M059J (cell line): ENCODE measurements around the gene GINS2. TPM values are rescaled to one million over a fixed set of nuclear protein-coding genes. Genes with fewer than 3 reads are reported as not detected.

ENCODE experiments used
- DNase-seq: peaks from one replicate; pipeline ENCODE4 v3.0.0-alpha.2; 2012; ENCODE audit warnings: low read depth
- total RNA-seq: library from RNA; depleted of rRNA; stranded (reverse); fragments of >200 nt; shearing (Covaris generic); gene quantifications from 2 replicates; pipeline ENCODE4 v1.2.3, GENCODE V29; 2014

The GINS2 gene
- total RNA-seq, 1 experiment from 2014 or later, result 27.0 TPM

DNA sequence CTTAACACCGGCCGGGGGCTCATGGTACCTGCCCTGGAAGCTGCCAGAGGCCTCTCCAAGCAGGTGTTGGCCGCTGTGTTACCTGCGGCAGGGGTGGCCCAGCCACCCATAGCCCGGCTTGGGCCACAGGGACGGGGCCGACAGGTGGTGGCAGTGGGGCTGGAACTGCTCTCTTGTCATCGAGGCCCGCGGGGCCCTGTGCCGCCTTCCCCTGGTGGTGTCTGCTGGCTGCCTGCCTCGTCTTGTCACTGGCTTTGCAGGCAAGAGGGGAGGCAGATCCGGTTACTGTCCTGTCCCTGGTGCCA, 48.5 kb downstream of the GINS2 start:
- DNase-seq, result no peak

- no peak for DNase-seq
Observed at GRCh38 chr16:85639529-85640253, 49.1 kb downstream of the GINS2 start.

GRCh38 chr16:85638695-85639409, 49.9 kb downstream of the GINS2 start:
- DNase-seq, result no peak

DNA sequence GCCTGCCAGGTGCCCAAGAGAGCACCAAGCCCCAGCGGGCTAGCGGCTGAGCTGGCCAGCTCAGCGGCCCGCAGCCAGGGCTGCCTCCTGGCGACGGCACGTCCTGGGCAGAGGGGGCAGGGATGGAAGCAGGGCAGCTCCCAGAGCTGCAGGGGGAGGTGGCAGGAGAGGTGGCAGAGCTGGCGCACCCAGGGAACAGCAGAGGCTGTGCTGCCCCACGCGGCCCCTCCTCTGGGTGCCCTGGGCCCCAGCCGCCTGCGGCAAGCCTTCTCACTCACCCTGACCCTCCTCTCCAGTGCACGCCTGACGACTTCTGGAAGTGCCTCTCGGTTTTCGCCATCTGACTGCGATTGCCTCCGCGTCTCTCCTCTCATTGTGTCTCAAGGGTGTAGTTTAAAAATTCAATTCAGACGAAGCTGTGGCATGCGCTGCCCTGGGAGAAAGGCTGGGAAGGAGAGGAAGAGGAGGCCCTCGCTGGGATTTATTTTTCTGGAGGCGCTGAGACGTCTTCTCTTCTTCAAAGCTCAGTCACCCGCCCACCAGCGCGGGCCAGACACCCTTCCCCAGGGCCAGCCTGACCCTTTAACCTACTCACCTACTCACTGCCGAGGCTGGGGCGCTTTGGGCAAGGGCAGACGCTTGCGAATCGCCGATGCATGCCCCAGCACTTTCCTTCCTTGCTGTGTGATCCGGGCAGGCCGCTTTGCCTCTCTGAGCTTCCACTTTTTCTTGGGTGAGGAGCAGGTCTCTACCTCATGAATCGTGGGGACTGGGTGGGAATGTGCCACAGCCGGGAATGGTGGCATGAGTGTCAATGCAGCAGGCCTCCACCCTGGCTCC, 50.7 kb downstream of the GINS2 start:
- no peak for DNase-seq

- DNase-seq, result no peak
Observed at GRCh38 chr16:85637061-85637807, 51.5 kb downstream of the GINS2 start.

- no peak for DNase-seq
Observed at GRCh38 chr16:85636234-85636812, 52.4 kb downstream of the GINS2 start.

DNA sequence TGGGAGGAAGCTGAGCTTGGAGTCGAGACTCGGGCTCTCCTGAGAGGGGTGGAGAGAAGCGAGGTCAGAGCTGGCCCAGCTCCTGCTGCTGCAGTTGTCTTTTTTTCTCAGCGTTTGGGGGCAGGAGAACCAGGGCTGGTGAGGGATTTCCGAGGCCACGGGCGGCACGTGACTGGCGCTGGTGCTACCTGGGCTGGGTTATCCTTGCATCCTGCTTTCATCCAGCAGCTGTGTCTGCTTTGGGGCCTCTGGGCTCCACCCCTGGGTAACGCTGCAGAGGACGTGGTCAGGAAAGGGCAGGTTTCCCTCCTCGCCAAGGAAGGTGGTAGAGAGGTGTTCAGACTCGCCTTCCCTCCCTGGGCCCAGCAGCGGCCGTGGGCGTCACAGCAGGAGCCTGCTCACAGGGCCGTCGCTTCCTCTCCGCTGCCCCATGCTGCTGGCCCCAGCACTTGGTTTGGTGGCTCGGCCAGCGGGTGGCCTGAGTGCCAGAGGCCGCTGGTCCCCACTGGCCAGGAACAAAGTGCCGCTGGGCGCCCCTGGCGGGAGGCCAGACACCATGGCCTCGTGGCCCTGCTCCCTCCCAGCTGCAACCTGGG, 53.1 kb downstream of the GINS2 start:
- DNase-seq, result no peak

DNA sequence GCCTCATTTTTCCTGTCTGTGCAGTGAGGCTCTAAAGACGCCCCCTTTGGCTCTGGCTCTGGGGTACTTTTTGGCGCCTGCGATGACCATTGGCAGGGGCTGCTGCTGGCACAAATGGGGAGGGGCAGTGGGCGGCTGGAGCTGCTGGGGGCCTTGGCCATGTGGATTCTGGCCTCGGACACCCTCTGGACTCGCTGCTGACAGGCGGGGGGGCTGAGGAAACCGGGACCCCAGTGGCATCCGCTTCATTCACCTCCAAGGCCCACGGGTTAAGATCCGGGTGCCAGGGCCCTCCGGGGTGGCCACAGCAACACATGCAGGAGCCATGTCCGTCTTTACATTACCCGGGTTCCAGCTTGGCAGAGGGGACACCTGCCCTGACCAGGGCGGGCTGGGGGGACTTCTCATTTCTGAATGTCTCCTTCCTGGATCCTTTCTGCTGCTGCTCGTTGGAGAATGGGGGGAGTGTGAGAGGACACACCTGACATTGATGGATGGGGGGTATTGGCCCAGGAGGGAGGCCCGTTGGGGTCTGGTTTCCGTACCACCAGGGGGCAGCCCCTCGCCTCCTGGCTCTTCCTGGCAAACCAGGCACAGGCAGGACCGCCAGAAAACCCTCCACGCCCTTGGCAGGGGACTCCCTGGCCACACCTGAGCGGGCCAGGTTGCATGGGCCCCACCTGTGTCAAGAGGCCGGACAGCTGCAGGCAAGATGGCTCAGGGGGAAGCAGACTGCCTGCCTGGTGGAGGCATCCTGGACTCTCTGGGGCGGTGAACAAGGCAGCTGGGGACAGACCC, 53.8 kb downstream of the GINS2 start:
- DNase-seq, result no peak

- no peak for DNase-seq
Observed at GRCh38 chr16:85633888-85634287, 54.9 kb downstream of the GINS2 start.

GRCh38 chr16:85633438-85633743, 55.4 kb downstream of the GINS2 start:
- no peak for DNase-seq

- DNase-seq, result no peak
Observed at GRCh38 chr16:85632709-85633437, 55.9 kb downstream of the GINS2 start.

GRCh38 chr16:85631802-85632393, 56.9 kb downstream of the GINS2 start:
- no peak for DNase-seq

GRCh38 chr16:85631230-85631629, 57.5 kb downstream of the GINS2 start:
- no peak for DNase-seq

DNA sequence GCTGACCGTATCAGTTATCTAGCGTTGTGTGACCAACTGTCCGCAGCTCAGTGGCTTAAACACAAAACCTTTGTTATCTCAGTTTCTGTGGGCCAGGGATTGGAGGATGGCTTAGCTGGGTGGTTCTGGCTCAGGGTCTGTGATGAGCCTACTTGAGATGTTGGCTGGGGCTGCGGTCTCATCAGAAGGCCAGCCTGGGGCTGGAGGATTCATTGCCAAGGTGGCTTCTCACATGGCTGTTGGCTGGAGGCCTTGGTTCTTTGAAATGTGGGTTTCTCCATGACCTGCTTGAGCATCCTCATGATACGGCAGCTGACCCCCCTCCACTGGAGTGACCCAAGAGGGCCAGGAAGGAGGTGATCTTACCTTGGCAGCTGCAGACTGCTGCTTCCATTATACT, 58.9 kb downstream of the GINS2 start:
- DNase-seq, result no peak

DNA sequence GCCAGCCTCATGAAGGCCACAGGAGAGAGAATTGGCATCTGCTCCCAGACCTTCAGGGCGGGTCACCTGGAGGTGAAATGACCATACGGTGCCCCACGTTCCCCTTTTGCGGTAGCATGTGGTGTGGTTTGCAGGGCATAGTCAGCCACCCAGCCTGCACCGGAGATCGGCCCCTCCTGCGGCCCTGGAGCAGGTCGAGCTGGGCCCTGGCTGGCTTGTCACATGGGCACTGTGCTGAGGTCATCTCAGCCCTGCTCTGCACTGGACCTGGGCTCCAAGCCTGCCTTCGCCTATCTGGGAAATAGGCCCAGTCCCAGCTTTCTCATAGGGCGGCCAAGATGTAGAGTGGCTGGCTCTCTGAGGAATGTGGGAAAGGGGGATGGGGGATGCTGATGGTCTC, 59.4 kb downstream of the GINS2 start:
- DNase-seq, result no peak

- DNase-seq, result no peak
Observed at GRCh38 chr16:85628645-85629044, 60.1 kb downstream of the GINS2 start.

GRCh38 chr16:85628265-85628556, 60.5 kb downstream of the GINS2 start:
- DNase-seq, result no peak

DNA sequence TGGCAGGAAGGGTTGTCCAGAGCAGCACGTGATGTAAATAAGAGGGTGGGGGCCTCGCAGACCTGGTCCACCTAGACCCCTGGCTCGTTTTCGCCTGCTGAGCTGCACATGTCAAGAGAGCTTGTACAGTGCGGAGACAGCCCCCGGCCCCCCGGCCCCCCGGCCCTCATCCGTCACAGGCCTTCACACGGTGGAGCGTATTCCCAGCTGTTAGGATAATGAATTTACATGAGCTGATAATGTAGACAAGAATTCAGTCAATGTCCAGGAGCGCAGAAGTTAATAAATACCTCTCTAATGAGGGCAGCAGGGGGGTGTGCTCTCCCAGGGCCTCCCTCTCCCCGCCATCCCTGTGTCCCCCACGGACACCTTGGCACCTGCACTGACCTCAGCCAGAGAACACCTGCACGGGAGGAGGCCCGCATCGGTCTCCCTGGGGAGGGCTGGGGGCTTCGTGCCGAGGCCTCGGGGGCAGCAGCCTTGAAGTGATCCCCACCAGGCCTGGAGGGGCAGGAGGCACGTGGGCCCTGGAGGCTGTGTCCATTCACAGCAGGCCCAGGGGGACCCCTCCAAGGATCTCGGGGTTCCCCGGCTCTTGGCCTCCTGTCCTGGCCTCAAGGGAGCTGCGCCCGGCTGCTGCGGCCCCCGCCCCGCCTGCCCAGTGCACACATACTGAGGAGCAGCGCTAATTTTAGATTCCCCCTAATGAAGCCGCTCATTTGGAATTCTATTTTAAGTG, 61.1 kb downstream of the GINS2 start:
- DNase-seq, result no peak

GRCh38 chr16:85627089-85627488, 61.7 kb downstream of the GINS2 start:
- no peak for DNase-seq
